MG63 (cell line): ENCODE data around the gene RASD1. TPM values are rescaled to one million over a fixed set of nuclear protein-coding genes. Genes with fewer than 3 reads are reported as not detected.
"Not testable (repeated sequence)": the region's sequence is repeated elsewhere in the genome, so short reads cannot be mapped to it uniquely, and the experiment has no call there.

ENCODE experiments used
- DNase-seq: peaks from one replicate; pipeline ENCODE4 v3.0.0-alpha.2; 2020
- H3K27me3 ChIP-seq: fragments of 250-450 bp; sonication (Bioruptor Pico); 2 replicates; pipeline ENCODE4 v1.5.1; 2020; ENCODE audit warnings: mild to moderate bottlenecking, moderate library complexity
- H3K36me3 ChIP-seq: fragments of 250-450 bp; sonication (Bioruptor Pico); 2 replicates; pipeline ENCODE4 v1.5.1; 2020; ENCODE audit warnings: mild to moderate bottlenecking, moderate library complexity
- H3K4me3 ChIP-seq: fragments of 250-450 bp; sonication (Bioruptor Pico); 2 replicates; pipeline ENCODE4 v1.5.1; 2020; ENCODE audit warnings: mild to moderate bottlenecking, moderate library complexity
- H3K9me3 ChIP-seq: fragments of 250-450 bp; sonication (Bioruptor Pico); 2 replicates; pipeline ENCODE4 v1.5.1; 2020; ENCODE audit warnings: mild to moderate bottlenecking, moderate library complexity
- total RNA-seq: library from RNA; depleted of rRNA; stranded (reverse); fragments of >200 nt; shearing (Covaris generic); gene quantifications from 2 replicates; pipeline ENCODE4 v1.2.3, GENCODE V29; 2014; ENCODE audit warnings: low replicate concordance

The RASD1 gene
- total RNA-seq, 1 experiment from 2014 or later, result 5.6 TPM

DNA sequence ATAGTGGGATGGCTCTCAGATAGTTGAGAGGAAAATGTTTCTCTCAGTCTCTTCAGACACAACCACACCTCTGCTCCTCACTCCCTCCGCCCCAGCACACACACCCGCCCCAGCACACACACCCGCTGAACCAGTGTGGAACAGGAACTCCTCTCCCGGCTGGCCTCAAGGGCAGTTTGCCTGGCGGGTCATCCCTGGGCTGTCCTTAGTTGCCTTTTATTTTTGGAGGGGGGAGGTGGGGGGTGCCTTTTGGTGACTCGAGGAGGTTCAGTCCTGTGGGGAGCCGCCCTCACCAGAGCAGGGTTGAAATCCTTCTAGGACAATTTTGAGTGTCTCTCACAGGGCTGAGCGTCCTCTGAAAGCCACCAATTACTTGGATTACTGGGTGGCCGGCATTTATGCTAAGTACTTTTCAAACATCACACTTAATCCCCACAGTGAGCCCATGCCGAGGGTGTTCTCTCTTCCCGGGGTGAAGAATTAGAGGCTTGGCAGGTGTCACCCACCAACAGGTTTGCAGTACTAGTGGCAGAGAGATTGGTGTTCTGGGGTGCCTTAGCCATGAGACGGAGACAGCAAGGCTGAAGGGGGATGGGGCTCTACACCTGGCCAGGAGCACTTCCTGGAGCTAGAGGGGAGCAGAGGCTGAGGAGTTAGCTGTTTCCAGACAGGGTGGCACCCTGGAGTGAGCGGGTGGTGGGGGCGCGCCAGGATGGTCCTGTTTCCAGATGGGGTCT is 2.8 kb downstream of the RASD1 start:
- Histone ChIP-seq H3K4me3 (no peak overlapping the region), H3K9me3 (no peaks in the 10 kb centered on the region), H3K27me3 (no peaks in the 10 kb centered on the region), H3K36me3 (no peaks in the 10 kb centered on the region)
- DNase-seq, result no peak

DNA sequence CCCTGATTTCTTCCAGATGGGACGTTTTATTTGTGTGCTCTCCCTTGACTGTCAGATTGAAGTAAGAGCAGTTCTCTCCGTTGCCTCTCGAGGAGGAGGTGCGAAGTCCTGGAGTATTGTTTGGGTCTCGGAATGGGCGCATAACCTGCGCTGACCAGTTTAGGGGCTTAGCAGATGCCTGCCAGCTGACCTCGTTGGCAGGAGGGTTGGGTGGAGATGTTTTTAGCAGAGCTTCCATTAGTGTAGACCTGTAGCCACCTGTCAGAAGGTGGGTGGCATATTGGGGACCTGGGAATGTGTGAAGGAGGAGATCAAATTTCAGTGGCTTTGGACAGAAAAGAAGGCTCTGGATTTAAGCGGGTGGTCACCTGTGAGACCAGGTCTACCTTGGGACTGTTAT is 3.6 kb downstream of the RASD1 start:
- no peak for DNase-seq
- H3K4me3 ChIP-seq, result no peak overlapping the region
- no peaks in the 10 kb centered on the region for H3K27me3 ChIP-seq
- H3K36me3 ChIP-seq, result no peaks in the 10 kb centered on the region
- H3K9me3 ChIP-seq, result no peaks in the 10 kb centered on the region

DNA sequence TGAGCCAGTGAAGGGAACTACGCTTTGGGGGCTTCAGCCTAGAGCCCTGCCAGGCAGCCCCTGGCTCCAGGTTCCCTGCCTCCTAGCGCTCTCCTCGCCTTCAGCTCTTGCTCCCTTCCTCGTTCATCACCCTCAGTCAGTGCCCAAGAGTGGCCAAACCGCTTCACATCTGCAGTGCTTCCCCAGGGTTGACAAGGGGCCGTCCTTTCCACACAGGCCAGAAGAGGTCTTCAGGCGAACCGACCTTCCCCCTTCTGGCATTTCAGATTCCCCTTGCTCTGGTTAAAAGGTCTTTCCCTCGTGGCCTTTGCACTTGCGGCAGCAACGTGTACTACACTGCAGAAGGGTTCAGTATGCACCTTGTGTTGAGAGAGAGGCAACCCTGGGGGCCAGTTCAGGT is 4.1 kb downstream of the RASD1 start:
- Histone ChIP-seq H3K36me3 (no peaks in the 10 kb centered on the region), H3K9me3 (no peaks in the 10 kb centered on the region), H3K4me3 (no peak overlapping the region), H3K27me3 (no peaks in the 10 kb centered on the region)
- no peak for DNase-seq

DNA sequence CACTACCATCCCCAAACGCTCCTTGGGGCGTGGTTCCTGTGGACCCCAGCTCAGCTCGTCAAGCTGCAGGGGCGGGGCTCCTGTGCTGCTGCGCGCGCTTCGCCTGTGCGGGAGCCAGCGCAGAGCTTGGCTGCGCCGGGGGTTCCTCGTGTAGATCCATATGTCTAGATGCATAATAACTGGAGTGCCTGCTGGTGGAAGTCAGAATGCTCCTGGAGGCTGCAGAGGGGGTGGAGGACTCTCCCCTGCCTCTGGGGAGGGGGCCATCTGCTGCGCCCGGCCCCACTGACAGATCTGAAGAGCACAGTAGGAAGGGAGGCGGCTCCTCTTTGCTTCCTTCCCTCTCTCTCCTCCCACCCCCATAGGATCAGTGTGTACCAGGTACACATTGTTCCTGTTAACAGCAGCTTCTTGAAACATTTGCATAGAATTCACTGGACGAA is 4.6 kb downstream of the RASD1 start:
- Histone ChIP-seq H3K27me3 (no peaks in the 10 kb centered on the region), H3K4me3 (no peak overlapping the region), H3K36me3 (no peaks in the 10 kb centered on the region), H3K9me3 (no peaks in the 10 kb centered on the region)
- DNase-seq, result no peak

DNA sequence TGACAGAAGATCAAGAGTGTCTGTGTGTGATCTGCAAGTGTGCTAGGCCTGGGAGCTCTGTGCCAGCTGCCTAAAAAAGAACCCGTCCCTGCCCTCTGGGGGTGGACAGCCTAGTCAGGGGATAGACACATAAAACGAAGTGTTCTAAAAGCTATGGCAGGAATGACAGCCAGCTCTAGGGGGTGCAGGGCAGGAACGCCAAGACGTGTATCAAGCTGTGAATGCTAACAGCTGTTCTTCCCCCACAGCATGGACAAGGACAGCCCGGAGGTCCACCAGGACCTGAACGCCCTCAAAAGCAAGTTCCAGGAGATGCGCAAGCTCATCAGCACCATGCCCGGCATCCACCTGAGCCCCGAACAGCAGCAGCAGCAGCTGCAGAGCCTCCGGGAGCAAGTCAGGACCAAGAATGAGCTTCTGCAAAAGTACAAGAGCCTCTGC is 5.1 kb downstream of the RASD1 start:
- H3K4me3 ChIP-seq, result no peak overlapping the region
- H3K27me3 ChIP-seq, result no peaks in the 10 kb centered on the region
- DNase-seq, result no peak
- H3K9me3 ChIP-seq, result no peaks in the 10 kb centered on the region
- no peaks in the 10 kb centered on the region for H3K36me3 ChIP-seq

DNA sequence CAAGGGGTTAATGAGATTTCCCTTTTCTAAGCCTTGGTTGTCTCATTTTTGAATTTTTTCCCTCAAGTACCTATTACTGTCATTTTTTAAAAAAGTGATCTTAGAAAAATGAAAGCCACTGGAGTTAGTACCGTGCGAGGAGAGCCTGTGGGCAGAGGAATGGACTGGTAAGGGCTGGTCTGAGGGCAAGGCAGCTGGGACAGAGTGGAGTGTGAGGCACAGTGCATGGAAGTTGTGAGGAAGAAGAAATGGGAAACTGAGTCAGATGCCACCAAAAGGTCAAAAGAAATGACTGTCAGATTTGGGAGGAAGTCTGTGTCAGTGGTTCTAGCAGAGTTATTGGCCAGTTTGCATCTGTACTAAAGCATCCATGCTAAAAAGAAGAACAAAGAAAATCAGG is 8.2 kb downstream of the RASD1 start:
- H3K27me3 ChIP-seq, result no peaks in the 10 kb centered on the region
- no peaks in the 10 kb centered on the region for H3K36me3 ChIP-seq
- no peaks in the 10 kb centered on the region for H3K9me3 ChIP-seq
- H3K4me3 ChIP-seq, result no peak overlapping the region
- DNase-seq, result no peak

DNA sequence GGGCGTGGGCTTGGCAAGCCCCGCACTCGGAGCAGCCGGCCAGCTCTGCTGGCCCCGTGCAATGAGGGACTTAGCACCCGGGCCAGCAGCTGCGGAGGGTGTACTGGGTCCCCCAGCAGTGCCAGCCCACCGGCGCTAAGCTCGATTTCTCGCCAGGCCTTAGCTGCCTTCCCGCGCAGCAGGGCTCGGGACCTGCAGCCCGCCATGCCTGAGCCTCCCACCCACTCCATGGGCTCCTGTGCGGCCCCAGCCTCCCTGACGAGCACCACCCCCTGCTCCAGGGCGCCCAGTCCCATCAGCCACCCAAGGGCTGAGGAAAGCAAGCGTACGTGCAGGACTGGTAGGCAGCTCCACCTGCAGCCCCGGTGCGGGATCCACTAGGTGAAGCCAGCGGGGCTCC is 9.8 kb downstream of the RASD1 start:
- not testable (repeated sequence) for DNase-seq, H3K36me3 ChIP-seq, H3K4me3 ChIP-seq, H3K27me3 ChIP-seq, H3K9me3 ChIP-seq

DNA sequence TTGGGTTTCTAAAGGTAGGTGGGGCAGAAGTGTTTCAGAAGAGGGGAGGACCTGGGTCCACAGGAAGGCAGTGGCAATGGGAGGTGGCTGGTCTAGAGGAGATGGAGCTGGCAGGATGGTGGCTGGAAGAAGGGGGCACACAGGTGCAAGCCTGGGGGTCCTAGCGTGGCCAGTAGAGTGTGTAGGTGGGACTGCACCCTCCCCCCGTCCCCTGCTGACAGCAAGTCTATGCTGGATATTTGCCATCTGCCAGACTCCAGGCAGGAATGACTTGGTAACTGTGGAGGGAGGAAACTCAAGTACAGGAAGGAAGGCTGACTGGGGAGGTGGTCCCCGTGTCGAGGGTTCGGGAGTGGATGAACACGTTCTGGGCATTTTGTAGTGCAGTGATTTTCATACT is 10.8 kb downstream of the RASD1 start:
- no peak for DNase-seq

DNA sequence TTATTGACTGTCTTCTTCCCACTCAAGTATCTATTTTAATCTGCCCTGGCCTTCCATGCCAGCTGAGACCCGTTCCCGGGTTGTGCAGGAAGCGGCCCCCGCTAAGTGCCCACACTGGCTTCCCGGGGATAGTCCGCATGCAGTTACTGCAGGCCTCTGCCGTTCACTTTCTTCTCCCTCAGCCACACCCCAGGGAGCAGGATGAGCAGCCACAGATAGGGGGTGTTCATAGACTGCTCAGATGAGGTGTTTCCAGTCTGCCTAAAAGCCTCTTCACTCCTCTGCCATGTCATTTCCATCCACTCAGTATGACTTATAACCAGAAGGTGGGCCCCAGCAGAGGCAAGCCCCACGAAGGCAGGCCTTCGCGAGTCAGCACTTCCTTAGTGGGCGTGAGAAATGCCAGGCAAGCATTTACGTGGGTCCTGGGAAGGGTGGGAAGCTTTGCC is 11.7 kb downstream of the RASD1 start:
- no peaks in the 10 kb centered on the region for H3K9me3 ChIP-seq
- H3K36me3 ChIP-seq, result no peaks in the 10 kb centered on the region
- H3K4me3 ChIP-seq, result no peak overlapping the region
- no peaks in the 10 kb centered on the region for H3K27me3 ChIP-seq
- peak; percentile 9 for DNase-seq

More for the DNA sequence above, 10.8 kb downstream of the RASD1 start:
- no peak overlapping the region for H3K4me3 ChIP-seq
- no peaks in the 10 kb centered on the region for H3K9me3 ChIP-seq
- no peaks in the 10 kb centered on the region for H3K36me3 ChIP-seq
- no peaks in the 10 kb centered on the region for H3K27me3 ChIP-seq

DNA sequence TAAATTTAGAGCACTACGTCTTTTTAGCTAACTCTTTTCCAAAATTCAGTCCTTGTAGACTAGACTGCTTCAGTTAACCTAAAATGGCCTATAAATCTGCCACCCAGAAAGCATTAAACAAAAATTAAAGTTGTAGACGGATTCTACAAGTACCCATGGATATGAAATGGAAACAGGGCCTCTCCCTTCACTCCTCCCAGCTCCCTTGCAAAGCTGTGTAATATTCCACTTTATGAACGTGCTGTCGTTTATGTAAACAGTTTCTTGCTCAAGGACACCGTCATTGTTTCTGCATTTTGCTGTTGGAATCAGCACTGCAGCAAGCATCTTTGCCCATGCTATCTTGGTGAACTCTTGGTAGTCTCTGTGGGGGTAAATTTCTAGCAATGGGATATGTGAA is 14.3 kb downstream of the RASD1 start:
- no peaks in the 10 kb centered on the region for H3K9me3 ChIP-seq
- no peak for DNase-seq
- no peaks in the 10 kb centered on the region; the same call in 1 of the 2 replicates for H3K36me3 ChIP-seq
- H3K27me3 ChIP-seq, result no peaks in the 10 kb centered on the region
- H3K4me3 ChIP-seq, result no peak overlapping the region

DNA sequence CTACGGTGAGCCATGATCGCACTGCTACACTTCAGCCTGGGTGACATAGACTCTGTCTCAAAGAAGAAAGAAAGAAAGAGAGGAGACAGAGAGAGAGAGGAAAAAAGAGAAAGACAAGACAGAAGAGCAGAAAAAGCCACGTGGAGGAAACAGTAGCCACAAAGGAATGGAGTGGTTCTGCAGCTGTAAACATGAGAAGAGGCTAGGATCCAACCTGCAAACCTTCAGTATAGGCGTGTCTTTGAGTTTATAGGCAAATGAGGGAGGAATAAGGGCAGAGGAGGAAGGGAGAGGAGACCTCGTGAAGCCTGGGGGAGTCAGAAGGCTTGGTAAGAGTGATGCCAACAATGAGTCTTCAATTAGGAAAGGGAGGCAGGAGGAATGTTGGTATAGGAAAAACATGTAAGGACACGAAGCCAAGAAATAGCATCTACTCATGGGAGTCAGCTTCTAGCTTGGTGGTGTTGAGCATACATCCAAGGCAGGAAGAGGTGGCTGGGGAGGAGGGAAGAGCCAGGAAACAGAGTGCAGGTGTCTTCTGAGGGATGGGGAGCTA is 15.5 kb downstream of the RASD1 start:
- no peak for DNase-seq

DNA sequence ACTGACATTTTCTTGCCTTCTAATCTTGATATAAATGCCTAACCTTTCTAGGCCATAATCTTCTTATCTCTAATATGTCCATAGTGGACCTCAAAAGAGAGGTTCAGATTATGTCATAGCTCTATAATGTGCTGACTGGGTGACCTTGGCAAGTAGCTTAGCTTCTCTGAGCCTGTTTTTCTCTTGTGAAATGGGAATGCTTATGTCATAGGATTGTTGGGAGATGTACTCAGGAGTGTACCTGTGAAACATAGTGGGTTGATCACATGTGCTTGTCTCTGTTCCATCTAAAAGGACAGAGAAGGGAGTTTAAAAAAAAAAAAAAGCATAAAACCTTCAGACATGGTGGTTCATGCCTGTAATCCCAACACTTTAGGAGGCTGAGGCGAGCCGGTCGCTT is 17.0 kb downstream of the RASD1 start:
- H3K27me3 ChIP-seq, result no peaks in the 10 kb centered on the region
- no peak overlapping the region for H3K4me3 ChIP-seq
- no peaks in the 10 kb centered on the region for H3K9me3 ChIP-seq
- H3K36me3 ChIP-seq, result no peaks in the 10 kb centered on the region; the same call in 1 of the 2 replicates
- DNase-seq, result no peak

More for the DNA sequence above, 15.5 kb downstream of the RASD1 start:
- Histone ChIP-seq H3K9me3 (no peaks in the 10 kb centered on the region), H3K36me3 (no peaks in the 10 kb centered on the region; the same call in 1 of the 2 replicates), H3K27me3 (no peaks in the 10 kb centered on the region), H3K4me3 (no peak overlapping the region)

DNA sequence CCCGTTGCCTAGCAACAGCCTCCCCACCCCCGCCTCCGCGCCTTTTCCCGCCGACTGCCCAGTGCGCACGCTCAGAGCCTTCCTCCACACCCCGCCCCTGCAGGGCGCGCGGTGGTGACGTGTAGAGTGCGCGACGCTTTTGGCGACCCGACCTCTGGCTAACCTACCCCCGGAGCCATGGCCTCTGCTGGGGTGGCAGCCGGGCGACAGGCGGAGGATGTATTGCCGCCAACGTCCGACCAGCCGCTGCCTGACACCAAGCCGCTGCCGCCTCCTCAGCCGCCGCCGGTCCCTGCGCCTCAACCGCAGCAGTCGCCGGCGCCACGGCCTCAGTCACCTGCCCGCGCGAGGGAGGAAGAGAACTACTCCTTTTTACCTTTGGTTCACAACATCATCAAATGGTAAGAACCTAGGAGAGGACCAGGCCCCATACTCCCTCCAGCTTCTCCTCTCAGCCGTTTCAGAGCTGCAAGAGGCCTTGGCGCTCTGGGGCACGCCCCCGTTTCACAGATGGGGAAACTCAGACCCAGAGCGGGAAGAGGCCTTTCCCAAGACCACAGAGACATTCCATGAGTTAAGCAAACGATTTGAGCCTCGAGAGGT is 19.2 kb downstream of the RASD1 start, which contains the start of gene MED9:
Gene MED9 (plus strand): TSS at position 136 of the 603 bp plus-strand sequence. CDS start 42 bp downstream, at position 178.
- no peaks in the 10 kb centered on the region for H3K27me3 ChIP-seq
- H3K4me3 ChIP-seq, result peak within 1 kb of the TSS; percentile 92
- H3K36me3 ChIP-seq, result no peaks in the 10 kb centered on the region; the same call in 1 of the 2 replicates
- peak; percentile 84 for DNase-seq
- no peaks in the 10 kb centered on the region for H3K9me3 ChIP-seq

DNA sequence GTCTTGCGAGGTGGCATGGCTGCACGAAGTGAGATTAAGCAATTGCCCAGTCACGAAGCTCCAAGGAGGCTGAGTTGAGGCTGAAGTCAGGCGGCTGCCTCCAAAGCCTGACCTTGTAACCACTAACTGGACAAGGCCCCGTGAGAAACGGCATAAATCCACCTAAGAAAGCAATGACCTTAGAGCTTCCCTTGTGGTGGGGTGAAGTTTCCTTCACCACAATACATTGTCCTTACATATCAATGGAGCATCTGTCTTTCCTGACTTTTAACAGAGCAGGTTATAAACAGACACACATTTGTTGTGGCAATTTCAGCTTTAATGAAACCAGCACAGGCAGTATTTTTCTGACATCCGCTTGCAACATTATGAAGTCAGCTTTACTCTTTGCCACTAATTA is 21.9 kb downstream of the RASD1 start:
- H3K36me3 ChIP-seq, result no peaks in the 10 kb centered on the region; the same call in 1 of the 2 replicates
- DNase-seq, result no peak
- no peak overlapping the region for H3K4me3 ChIP-seq

DNA sequence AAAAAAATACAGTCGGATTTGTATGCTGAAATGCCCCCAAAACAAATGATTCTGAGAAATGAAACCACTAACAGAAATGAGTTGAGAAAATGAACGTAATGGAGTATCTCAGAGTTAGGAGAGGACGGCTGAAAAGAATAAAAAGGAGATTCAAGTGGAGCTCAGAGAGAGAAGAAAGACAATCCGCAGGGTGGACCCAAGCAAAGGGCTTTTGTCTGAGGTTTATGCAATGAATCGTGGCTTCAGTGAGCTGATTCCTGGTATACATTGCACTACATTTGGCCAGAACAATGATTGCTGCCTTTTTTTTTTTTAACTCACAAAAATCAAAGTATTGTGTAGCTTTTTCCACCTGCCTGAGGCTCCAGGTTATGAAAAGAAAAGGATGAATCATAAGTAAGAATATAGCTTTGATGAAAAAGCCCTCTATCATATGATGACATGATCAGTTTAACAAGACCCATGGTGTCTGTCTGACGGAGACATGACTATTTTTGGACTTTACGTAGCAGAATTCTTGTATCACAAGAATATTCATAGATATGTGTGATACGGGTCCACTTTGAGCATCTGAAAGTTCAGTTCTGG is 23.8 kb downstream of the RASD1 start:
- no peaks in the 10 kb centered on the region for H3K36me3 ChIP-seq
- H3K27me3 ChIP-seq, result no peaks in the 10 kb centered on the region
- DNase-seq, result no peak
- H3K4me3 ChIP-seq, result no peak overlapping the region
- no peaks in the 10 kb centered on the region for H3K9me3 ChIP-seq

More for the DNA sequence above, 21.9 kb downstream of the RASD1 start:
- H3K27me3 ChIP-seq, result no peaks in the 10 kb centered on the region
- no peaks in the 10 kb centered on the region for H3K9me3 ChIP-seq

DNA sequence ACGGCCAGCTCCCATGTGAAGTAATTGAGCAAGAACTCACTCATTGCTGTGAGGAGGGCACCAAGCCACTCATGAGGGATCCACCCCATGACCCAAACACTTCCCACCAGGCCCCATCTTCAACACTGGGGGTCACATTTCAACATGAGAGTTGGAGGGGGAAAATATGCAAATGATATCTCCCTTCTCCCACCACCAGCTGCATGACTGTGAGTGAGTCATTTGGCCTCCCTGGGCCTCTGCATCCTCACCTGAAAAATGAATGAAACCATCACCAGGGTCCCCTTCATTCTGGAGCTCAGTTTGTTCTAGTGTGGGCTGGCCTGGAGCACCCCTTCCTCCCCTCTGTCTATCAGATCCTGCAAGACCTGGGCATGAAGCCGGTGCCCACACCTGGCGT is 26.2 kb downstream of the RASD1 start:
- Histone ChIP-seq H3K36me3 (no peaks in the 10 kb centered on the region), H3K9me3 (no peaks in the 10 kb centered on the region), H3K27me3 (no peaks in the 10 kb centered on the region), H3K4me3 (no peak overlapping the region)
- no peak for DNase-seq

DNA sequence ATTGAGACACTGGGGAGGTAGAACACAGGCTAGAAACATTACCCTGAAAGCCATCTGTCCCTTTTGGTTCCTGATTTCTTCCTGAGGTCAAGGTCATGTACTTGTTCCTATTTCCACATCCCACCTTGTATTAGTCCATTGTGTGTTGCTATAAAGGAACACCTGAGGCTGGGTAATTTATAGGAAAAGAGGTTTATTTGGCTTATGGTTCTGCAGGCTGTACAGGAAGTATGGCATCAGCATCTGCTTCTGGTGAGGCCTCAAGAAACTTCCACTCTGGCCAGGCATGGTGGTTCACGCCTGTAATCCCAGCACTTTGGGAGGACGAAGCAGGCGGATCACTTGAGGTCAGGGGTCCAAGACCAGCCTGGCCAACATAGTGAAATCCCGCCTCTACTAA is 26.8 kb downstream of the RASD1 start:
- Histone ChIP-seq H3K9me3 (no peaks in the 10 kb centered on the region), H3K36me3 (no peaks in the 10 kb centered on the region), H3K4me3 (no peak overlapping the region), H3K27me3 (no peaks in the 10 kb centered on the region)
- no peak for DNase-seq
